Measurements from ENCODE around the gene PDSS2.

GRCh38 chr6:107354451-107354850 is 104.9 kb downstream of the PDSS2 start:
- no peak for TF ChIP-seq POLR2AphosphoS5 (IDR thresholded peaks at IDR 0.05)
- TF ChIP-seq, protein P1, sequence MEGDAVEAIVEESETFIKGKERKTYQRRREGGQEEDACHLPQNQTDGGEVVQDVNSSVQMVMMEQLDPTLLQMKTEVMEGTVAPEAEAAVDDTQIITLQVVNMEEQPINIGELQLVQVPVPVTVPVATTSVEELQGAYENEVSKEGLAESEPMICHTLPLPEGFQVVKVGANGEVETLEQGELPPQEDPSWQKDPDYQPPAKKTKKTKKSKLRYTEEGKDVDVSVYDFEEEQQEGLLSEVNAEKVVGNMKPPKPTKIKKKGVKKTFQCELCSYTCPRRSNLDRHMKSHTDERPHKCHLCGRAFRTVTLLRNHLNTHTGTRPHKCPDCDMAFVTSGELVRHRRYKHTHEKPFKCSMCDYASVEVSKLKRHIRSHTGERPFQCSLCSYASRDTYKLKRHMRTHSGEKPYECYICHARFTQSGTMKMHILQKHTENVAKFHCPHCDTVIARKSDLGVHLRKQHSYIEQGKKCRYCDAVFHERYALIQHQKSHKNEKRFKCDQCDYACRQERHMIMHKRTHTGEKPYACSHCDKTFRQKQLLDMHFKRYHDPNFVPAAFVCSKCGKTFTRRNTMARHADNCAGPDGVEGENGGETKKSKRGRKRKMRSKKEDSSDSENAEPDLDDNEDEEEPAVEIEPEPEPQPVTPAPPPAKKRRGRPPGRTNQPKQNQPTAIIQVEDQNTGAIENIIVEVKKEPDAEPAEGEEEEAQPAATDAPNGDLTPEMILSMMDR (IDR thresholded peaks at IDR 0.05; ENCODE audit: poor library complexity, severe bottlenecking), result no peak
- TF ChIP-seq, protein P2, sequence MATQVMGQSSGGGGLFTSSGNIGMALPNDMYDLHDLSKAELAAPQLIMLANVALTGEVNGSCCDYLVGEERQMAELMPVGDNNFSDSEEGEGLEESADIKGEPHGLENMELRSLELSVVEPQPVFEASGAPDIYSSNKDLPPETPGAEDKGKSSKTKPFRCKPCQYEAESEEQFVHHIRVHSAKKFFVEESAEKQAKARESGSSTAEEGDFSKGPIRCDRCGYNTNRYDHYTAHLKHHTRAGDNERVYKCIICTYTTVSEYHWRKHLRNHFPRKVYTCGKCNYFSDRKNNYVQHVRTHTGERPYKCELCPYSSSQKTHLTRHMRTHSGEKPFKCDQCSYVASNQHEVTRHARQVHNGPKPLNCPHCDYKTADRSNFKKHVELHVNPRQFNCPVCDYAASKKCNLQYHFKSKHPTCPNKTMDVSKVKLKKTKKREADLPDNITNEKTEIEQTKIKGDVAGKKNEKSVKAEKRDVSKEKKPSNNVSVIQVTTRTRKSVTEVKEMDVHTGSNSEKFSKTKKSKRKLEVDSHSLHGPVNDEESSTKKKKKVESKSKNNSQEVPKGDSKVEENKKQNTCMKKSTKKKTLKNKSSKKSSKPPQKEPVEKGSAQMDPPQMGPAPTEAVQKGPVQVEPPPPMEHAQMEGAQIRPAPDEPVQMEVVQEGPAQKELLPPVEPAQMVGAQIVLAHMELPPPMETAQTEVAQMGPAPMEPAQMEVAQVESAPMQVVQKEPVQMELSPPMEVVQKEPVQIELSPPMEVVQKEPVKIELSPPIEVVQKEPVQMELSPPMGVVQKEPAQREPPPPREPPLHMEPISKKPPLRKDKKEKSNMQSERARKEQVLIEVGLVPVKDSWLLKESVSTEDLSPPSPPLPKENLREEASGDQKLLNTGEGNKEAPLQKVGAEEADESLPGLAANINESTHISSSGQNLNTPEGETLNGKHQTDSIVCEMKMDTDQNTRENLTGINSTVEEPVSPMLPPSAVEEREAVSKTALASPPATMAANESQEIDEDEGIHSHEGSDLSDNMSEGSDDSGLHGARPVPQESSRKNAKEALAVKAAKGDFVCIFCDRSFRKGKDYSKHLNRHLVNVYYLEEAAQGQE (IDR thresholded peaks at IDR 0.05; ENCODE audit: borderline replicate concordance), result no peak
